ENCODE results near the gene FBN3. TPM values are rescaled to one million over a fixed set of nuclear protein-coding genes. Genes with fewer than 3 reads are reported as not detected.
"Not testable (repeated sequence)": the region's sequence is repeated elsewhere in the genome, so short reads cannot be mapped to it uniquely, and the experiment has no call there.

The FBN3 gene
- total RNA-seq = not detected
- long read RNA-seq = 0 reads

- intact Hi-C loops (cut with DNase I, micrococcal nuclease) = loop anchor here in 1 of 2 donors (10.0 kb wide), 1 partner anchor 105 kb away; no protein-coding TSS in a partner anchor
- ATAC-seq = no peak
- no peak for DNase-seq
Observed at GRCh38 chr19:8149261-8150094, at the start of gene FBN3. Gene FBN3, minus strand, starts transcription at chr19:8149592. Its CDS starts 2,112 bp downstream, at chr19:8147480.

GRCh38 chr19:8196271-8196927, 47.0 kb upstream of the FBN3 start:
- intact Hi-C loops (cut with DNase I, micrococcal nuclease) = no loop called here
- no peak for DNase-seq
- no peak for ATAC-seq

GRCh38 chr19:8194528-8195267, 45.3 kb upstream of the FBN3 start:
- ATAC-seq = peak; percentile 48
- DNase-seq = peak; percentile 39 to 43
- intact Hi-C loops (cut with DNase I, micrococcal nuclease) = no loop called here

GRCh38 chr19:8192221-8192820, 42.9 kb upstream of the FBN3 start:
- DNase-seq (no peak), ATAC-seq (no peak)
- intact Hi-C loops (cut with DNase I, micrococcal nuclease) = no loop called here

- ATAC-seq (no peak), DNase-seq (no peak)
- intact Hi-C loops (cut with DNase I, micrococcal nuclease) = no loop called here
Observed at GRCh38 chr19:8185343-8186068, 36.1 kb upstream of the FBN3 start.

GRCh38 chr19:8184274-8184673, 34.9 kb upstream of the FBN3 start:
- intact Hi-C loops (cut with DNase I, micrococcal nuclease) = no loop called here
- DNase-seq (no peak), ATAC-seq (no peak)

- intact Hi-C loops (cut with DNase I, micrococcal nuclease) = no loop called here
- DNase-seq (no peak), ATAC-seq (no peak)
Observed at GRCh38 chr19:8180018-8180417, 30.6 kb upstream of the FBN3 start.

GRCh38 chr19:8174706-8175105, 25.3 kb upstream of the FBN3 start:
- intact Hi-C loops (cut with DNase I, micrococcal nuclease) = no loop called here
- DNase-seq (no peak), ATAC-seq (no peak)

GRCh38 chr19:8168537-8168936, 19.1 kb upstream of the FBN3 start:
- ATAC-seq (no peak), DNase-seq (no peak)
- intact Hi-C loops (cut with DNase I, micrococcal nuclease) = no loop called here

- intact Hi-C loops (cut with DNase I, micrococcal nuclease) = no loop called here
- ATAC-seq = no peak
- DNase-seq = no peak
Observed at GRCh38 chr19:8167985-8168384, 18.6 kb upstream of the FBN3 start.

- intact Hi-C loops (cut with DNase I, micrococcal nuclease) = no loop called here
- ATAC-seq (no peak), DNase-seq (no peak)
Observed at GRCh38 chr19:8163759-8164158, 14.4 kb upstream of the FBN3 start.

- DNase-seq = no peak
- intact Hi-C loops (cut with DNase I, micrococcal nuclease) = no loop called here
Observed at GRCh38 chr19:8161135-8161646, 11.8 kb upstream of the FBN3 start.

GRCh38 chr19:8159322-8159721, 9.9 kb upstream of the FBN3 start:
- intact Hi-C loops (cut with DNase I, micrococcal nuclease) = loop anchor here (2.0 to 10.0 kb wide), 2 partner anchors 93 to 95 kb away; no protein-coding TSS in a partner anchor
- ATAC-seq, DNase-seq: not testable (repeated sequence)

More at GRCh38 chr19:8161135-8161646, 11.8 kb upstream of the FBN3 start:
- ATAC-seq = peak; percentile 36

- DNase-seq = peak in 1 of 2 donors; percentile 23
- peak; percentile 49 for ATAC-seq
- intact Hi-C loops (cut with DNase I, micrococcal nuclease) = loop anchor here (2.0 to 10.0 kb wide), 2 partner anchors 94 to 96 kb away; no protein-coding TSS in a partner anchor
Observed at GRCh38 chr19:8158411-8159074, 9.2 kb upstream of the FBN3 start.

GRCh38 chr19:8155318-8155717, 5.9 kb upstream of the FBN3 start:
- DNase-seq (no peak), ATAC-seq (no peak)
- intact Hi-C loops (cut with DNase I, micrococcal nuclease) = loop anchor here in 1 of 2 donors (10.0 kb wide), 1 partner anchor 99 kb away; no protein-coding TSS in a partner anchor

- intact Hi-C loops (cut with DNase I, micrococcal nuclease) = loop anchor here in 1 of 2 donors (10.0 kb wide), 1 partner anchor 101 kb away; no protein-coding TSS in a partner anchor
- not testable (repeated sequence) for DNase-seq, ATAC-seq
Observed at GRCh38 chr19:8154014-8154413, 4.6 kb upstream of the FBN3 start.

GRCh38 chr19:8151767-8152035, 2.3 kb upstream of the FBN3 start:
- DNase-seq (no peak), ATAC-seq (no peak)
- intact Hi-C loops (cut with DNase I, micrococcal nuclease) = loop anchor here in 1 of 2 donors (10.0 kb wide), 1 partner anchor 103 kb away; no protein-coding TSS in a partner anchor

Data from left colon (tissue), 2 donors.